HG02610 (cell line): Measurements from ENCODE around the gene KRT72.

Experiments
- ATAC-seq: cut with Tn5 transposase; IDR thresholded peaks from one replicate; pipeline ENCODE4 v1.9.1; 2021; ENCODE audit warnings: mild to moderate bottlenecking, moderate library complexity; ENCODE audit not compliant: unreplicated experiment

Gene KRT72

GRCh38 chr12:52581481-52581880 is 19.8 kb downstream of the KRT72 start:
- ATAC-seq = no peak

- no peak for ATAC-seq
These were observed 20.2 kb downstream of the KRT72 start for GRCh38 chr12:52581066-52581465.

GRCh38 chr12:52580496-52580895 is 20.8 kb downstream of the KRT72 start:
- ATAC-seq = no peak

- ATAC-seq = no peak
These were observed 21.5 kb downstream of the KRT72 start for GRCh38 chr12:52579468-52580465.

GRCh38 chr12:52578469-52578868 is 22.8 kb downstream of the KRT72 start:
- ATAC-seq = no peak

GRCh38 chr12:52577316-52577715 is 23.9 kb downstream of the KRT72 start:
- ATAC-seq = no peak

GRCh38 chr12:52575948-52576347 is 25.3 kb downstream of the KRT72 start:
- ATAC-seq = no peak

- no peak for ATAC-seq
These were observed 26.0 kb downstream of the KRT72 start for GRCh38 chr12:52575256-52575655.

GRCh38 chr12:52573743-52574142 is 27.5 kb downstream of the KRT72 start, which contains the start of gene KRT74:
Gene KRT74 (minus strand): TSS chr12:52573843. CDS start chr12:52573777, 66 bp downstream.
- no peak for ATAC-seq

- no peak for ATAC-seq
These were observed 28.0 kb downstream of the KRT72 start for GRCh38 chr12:52573306-52573705.

- ATAC-seq = no peak
These were observed 30.8 kb downstream of the KRT72 start for GRCh38 chr12:52570511-52570910.

GRCh38 chr12:52568111-52568510 is 33.2 kb downstream of the KRT72 start:
- no peak for ATAC-seq

GRCh38 chr12:52566847-52567291 is 34.4 kb downstream of the KRT72 start:
- ATAC-seq = no peak

GRCh38 chr12:52564582-52564981 is 36.7 kb downstream of the KRT72 start:
- no peak for ATAC-seq

- ATAC-seq = no peak
These were observed 39.3 kb downstream of the KRT72 start for GRCh38 chr12:52561880-52562449.

GRCh38 chr12:52559979-52560378 is 41.3 kb downstream of the KRT72 start:
- ATAC-seq = no peak

- ATAC-seq = no peak
These were observed 42.4 kb downstream of the KRT72 start for GRCh38 chr12:52558781-52559445.

- no peak for ATAC-seq
These were observed 43.8 kb downstream of the KRT72 start for GRCh38 chr12:52557476-52557875.

GRCh38 chr12:52555577-52555976 is 45.7 kb downstream of the KRT72 start:
- no peak for ATAC-seq

- no peak for ATAC-seq
These were observed 48.5 kb downstream of the KRT72 start, which contains the start of gene KRT71 for GRCh38 chr12:52552681-52553195. Gene KRT71 (minus strand): TSS chr12:52553145. CDS start chr12:52553077, 68 bp downstream.

GRCh38 chr12:52552055-52552454 is 49.2 kb downstream of the KRT72 start:
- no peak for ATAC-seq
